ENCODE measurements around the gene DNAJB1.

GRCh38 chr19:14470031-14470876, 47.9 kb downstream of the DNAJB1 start:
- TF ChIP-seq CTCF (conservative IDR thresholded peaks at IDR 0.05; ENCODE audit: low read length) (no peak), EZH2phosphoT487 (IDR thresholded peaks at IDR 0.05; ENCODE audit: borderline replicate concordance) (no peak)

Data from Loucy (cell line).